Vagina (tissue), 2 donors: ENCODE data around the gene RARS1. TPM values are rescaled to one million over a fixed set of nuclear protein-coding genes. Genes with fewer than 3 reads are reported as not detected.

Experiments used
- DNase-seq, 2 donors: peaks; one replicate each; pipeline ENCODE4 v3.0.0-alpha.2; 2017; ENCODE audit errors: extremely low spot score in 2 of 2
- H3K27ac ChIP-seq: fragments of 200-600 bp; sonication (generic); one replicate; pipeline ENCODE4 v1.5.1; 2019
- H3K27me3 ChIP-seq: fragments of 200-600 bp; sonication (generic); one replicate; pipeline ENCODE4 v1.5.1; 2019
- H3K36me3 ChIP-seq, 2 donors: fragments of 200-600 bp; sonication (generic); one replicate each; pipeline ENCODE4 v1.5.1; 2017 to 2019
- H3K4me1 ChIP-seq: fragments of 200-600 bp; sonication (generic); one replicate; pipeline ENCODE4 v1.5.1; 2019
- H3K4me3 ChIP-seq, 2 donors: fragments of 200-600 bp; sonication (generic); 1 replicate in 1 of 2; 2 replicates in 1 of 2; pipeline ENCODE4 v1.5.1; 2016 to 2019
- H3K9me3 ChIP-seq: fragments of 200-600 bp; sonication (generic); one replicate; pipeline ENCODE4 v1.5.1; 2019
- POLR2A ChIP-seq, 2 donors: fragments of 450-650 bp; IDR thresholded peaks; one replicate each; pipeline ENCODE4 v1.6.1; 2017; ENCODE audit warnings: antibody characterized with exemption in 2 of 2, mild to moderate bottlenecking in 2 of 2, moderate library complexity in 2 of 2
- POLR2AphosphoS5 ChIP-seq, 2 donors: sonication (generic); formaldehyde crosslinking; IDR thresholded peaks; one replicate each; pipeline ENCODE4 v1.9.0; 2017; ENCODE audit warnings: antibody characterized with exemption in 2 of 2, mild to moderate bottlenecking in 2 of 2, low read depth in 1 of 2; ENCODE audit not compliant: insufficient read depth in 1 of 2
- intact Hi-C: fragments of 100-400 bp; cut with DNase I; formaldehyde crosslinking; loops from one replicate; pipeline ENCODE4 v1.15.1; 2023
- microRNA-seq: library from miRNA; unstranded; fragments of <30 nt; microRNA quantifications from one replicate; pipeline ENCODE4, GENCODE V29; 2017; ENCODE audit warnings: borderline number of aligned reads, borderline replicate concordance
- small RNA-seq: library from RNA; depleted of rRNA; stranded (forward); fragments of <200 nt; gene quantifications from one replicate; pipeline ENCODE3, GENCODE V24; 2016
- total RNA-seq: library from RNA; depleted of rRNA; stranded (reverse); fragments of >200 nt; gene quantifications from one replicate; pipeline ENCODE4 v1.2.3, GENCODE V29; 2016
- TF ChIP-seq, protein P1 (sequence below), 3 experiments: fragments of 450-650 bp in 2 of 3; fragments of 200-600 bp in 1 of 3; sonication (generic) in 1 of 3; IDR thresholded peaks; one replicate each; pipeline ENCODE4 v1.5.1; 2017 to 2019; ENCODE audit warnings: antibody characterized with exemption in 3 of 3, mild to moderate bottlenecking in 2 of 3, moderate library complexity in 2 of 3

The RARS1 gene
- total RNA-seq, 1 donor from 2014 or later = 62.9 TPM

DNA sequence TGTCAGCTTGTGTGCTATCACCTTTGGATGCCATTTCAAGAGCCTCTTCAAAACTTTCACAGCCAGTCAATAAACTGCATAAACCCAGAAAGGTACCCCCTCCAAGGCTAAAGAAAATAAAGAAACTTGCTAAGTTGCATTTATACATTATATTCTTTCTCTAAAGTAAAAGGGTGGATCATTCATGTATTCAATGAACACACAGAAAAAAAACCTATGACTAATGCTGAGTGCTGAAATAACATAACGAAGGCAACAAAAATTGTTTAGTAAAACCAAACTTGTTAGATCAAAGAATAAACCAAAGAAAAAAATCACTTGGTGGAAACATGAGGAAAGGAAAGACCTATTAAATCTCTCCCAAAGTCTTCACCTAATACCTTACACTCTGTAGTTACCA is 77.7 kb downstream of the RARS1 start:
- Histone ChIP-seq H3K9me3 (no peaks in the 10 kb centered on the region), H3K27ac (no peak overlapping the region), H3K36me3 (peaks cover 0 to 42% of the 10 kb centered on the region in 2 donors), H3K4me1 (no peaks in the 10 kb centered on the region), H3K4me3 (no peak overlapping the region), H3K27me3 (no peaks in the 10 kb centered on the region)
- DNase-seq = no peak
- TF ChIP-seq POLR2A (IDR thresholded peaks at IDR 0.05) (no peak), POLR2AphosphoS5 (IDR thresholded peaks at IDR 0.05; ENCODE audit: insufficient read depth in 1 of 2, low read depth in 1 of 2) (no peak)
- TF ChIP-seq, protein P1, sequence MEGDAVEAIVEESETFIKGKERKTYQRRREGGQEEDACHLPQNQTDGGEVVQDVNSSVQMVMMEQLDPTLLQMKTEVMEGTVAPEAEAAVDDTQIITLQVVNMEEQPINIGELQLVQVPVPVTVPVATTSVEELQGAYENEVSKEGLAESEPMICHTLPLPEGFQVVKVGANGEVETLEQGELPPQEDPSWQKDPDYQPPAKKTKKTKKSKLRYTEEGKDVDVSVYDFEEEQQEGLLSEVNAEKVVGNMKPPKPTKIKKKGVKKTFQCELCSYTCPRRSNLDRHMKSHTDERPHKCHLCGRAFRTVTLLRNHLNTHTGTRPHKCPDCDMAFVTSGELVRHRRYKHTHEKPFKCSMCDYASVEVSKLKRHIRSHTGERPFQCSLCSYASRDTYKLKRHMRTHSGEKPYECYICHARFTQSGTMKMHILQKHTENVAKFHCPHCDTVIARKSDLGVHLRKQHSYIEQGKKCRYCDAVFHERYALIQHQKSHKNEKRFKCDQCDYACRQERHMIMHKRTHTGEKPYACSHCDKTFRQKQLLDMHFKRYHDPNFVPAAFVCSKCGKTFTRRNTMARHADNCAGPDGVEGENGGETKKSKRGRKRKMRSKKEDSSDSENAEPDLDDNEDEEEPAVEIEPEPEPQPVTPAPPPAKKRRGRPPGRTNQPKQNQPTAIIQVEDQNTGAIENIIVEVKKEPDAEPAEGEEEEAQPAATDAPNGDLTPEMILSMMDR (IDR thresholded peaks at IDR 0.05) = no peak
- intact Hi-C loops = no loop called here

DNA sequence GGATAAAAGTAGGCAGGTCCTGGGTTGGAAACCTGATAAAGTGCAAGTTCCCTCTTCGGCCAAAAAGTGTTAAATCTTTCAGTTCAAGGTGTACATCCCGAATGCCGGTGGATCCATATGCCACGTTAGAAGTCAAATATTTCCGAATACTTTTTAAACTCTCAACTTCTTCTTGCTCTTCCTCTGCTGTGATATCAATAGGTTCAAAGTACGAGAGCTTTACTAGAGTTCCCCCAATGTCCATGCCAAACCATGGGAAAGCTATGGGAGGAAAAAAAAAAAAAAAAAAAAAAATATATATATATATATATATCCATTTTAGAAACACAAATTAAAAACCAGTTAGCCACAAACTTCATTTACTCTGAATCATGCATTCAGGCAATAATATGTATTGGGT is 82.5 kb downstream of the RARS1 start:
- H3K36me3 ChIP-seq = peaks cover 0 to 37% of the 10 kb centered on the region in 2 donors
- no peaks in the 10 kb centered on the region for H3K9me3 ChIP-seq
- intact Hi-C loops = no loop called here
- H3K4me1 ChIP-seq = peaks cover 6% of the 10 kb centered on the region
- no peak overlapping the region for H3K4me3 ChIP-seq
- TF ChIP-seq, protein P1 (IDR thresholded peaks at IDR 0.05) = no peak
- no peak for TF ChIP-seq POLR2A (IDR thresholded peaks at IDR 0.05)
- TF ChIP-seq POLR2AphosphoS5 (IDR thresholded peaks at IDR 0.05; ENCODE audit: insufficient read depth in 1 of 2, low read depth in 1 of 2) = no peak
- no peak overlapping the region for H3K27ac ChIP-seq
- H3K27me3 ChIP-seq = no peaks in the 10 kb centered on the region
- DNase-seq = no peak

Small RNAs within 50 kb of the gene (microRNA-seq; reads per million reads assigned to microRNA genes)
- gene MIR103A1 (not detected), gene MIR103B1 (not detected)

Small RNAs within 50 kb of the gene (small RNA-seq; reads per million reads assigned to genes)
- not detected for gene MIR103A1

Other genes with a start within 250 kb of the RARS1 start
- 18.7 TPM for gene WWC1, start 194.8 kb upstream of the RARS1 start, total RNA-seq
- gene FBLL1, start 42.8 kb downstream of the RARS1 start, total RNA-seq = not detected
- gene PANK3, start 92.9 kb downstream of the RARS1 start, total RNA-seq = 29.5 TPM